Neural crest cell (in vitro differentiated cells): Measurements from ENCODE around the gene SBF1. TPM values are rescaled to one million over a fixed set of nuclear protein-coding genes. Genes with fewer than 3 reads are reported as not detected.

ENCODE experiments used
- DNase-seq: peaks from one replicate; pipeline ENCODE4 v3.0.0; 2021; ENCODE audit warnings: low read depth, mixed read lengths, low spot score
- H3K27ac Mint-ChIP-seq: one replicate; pipeline ENCODE4 v1.8.0; 2021; ENCODE audit warnings: mild to moderate bottlenecking, mixed read lengths; ENCODE audit not compliant: unreplicated experiment
- H3K27me3 Mint-ChIP-seq: 2 replicates; pipeline ENCODE4 v1.8.0; 2021; ENCODE audit warnings: low read depth, mild to moderate bottlenecking, mixed read lengths
- H3K36me3 Mint-ChIP-seq: 2 replicates; pipeline ENCODE4 v1.8.0; 2021; ENCODE audit warnings: low read depth, mild to moderate bottlenecking, mixed read lengths
- H3K4me1 Mint-ChIP-seq: 2 replicates; pipeline ENCODE4 v1.8.0; 2021; ENCODE audit warnings: mixed read lengths
- H3K4me3 Mint-ChIP-seq: one replicate; pipeline ENCODE4 v1.8.0; 2021; ENCODE audit warnings: mild to moderate bottlenecking, mixed read lengths
- H3K9me3 Mint-ChIP-seq: 2 replicates; pipeline ENCODE4 v1.8.0; 2021; ENCODE audit warnings: mixed read lengths
- total RNA-seq: library from RNA; stranded (reverse); gene quantifications from 2 replicates; pipeline ENCODE4 v1.2.1, GENCODE V29; 2021
- TF ChIP-seq, protein P1 (sequence below): fragments of 200-600 bp; sonication (generic); conservative IDR thresholded peaks from 2 replicates; pipeline ENCODE4 v1.5.0; 2021; ENCODE audit warnings: antibody characterized with exemption, mild to moderate bottlenecking

The SBF1 gene
- total RNA-seq, 1 donor from 2014 or later: 130 TPM

- Mint-ChIP-seq H3K27me3 (no peaks in the 10 kb centered on the region), H3K36me3 (peaks cover 4% of the 10 kb centered on the region), H3K9me3 (no peaks in the 10 kb centered on the region), H3K27ac (no peak overlapping the region), H3K4me1 (no peaks in the 10 kb centered on the region), H3K4me3 (no peak overlapping the region)
- no peak for DNase-seq
- TF ChIP-seq, protein P1, sequence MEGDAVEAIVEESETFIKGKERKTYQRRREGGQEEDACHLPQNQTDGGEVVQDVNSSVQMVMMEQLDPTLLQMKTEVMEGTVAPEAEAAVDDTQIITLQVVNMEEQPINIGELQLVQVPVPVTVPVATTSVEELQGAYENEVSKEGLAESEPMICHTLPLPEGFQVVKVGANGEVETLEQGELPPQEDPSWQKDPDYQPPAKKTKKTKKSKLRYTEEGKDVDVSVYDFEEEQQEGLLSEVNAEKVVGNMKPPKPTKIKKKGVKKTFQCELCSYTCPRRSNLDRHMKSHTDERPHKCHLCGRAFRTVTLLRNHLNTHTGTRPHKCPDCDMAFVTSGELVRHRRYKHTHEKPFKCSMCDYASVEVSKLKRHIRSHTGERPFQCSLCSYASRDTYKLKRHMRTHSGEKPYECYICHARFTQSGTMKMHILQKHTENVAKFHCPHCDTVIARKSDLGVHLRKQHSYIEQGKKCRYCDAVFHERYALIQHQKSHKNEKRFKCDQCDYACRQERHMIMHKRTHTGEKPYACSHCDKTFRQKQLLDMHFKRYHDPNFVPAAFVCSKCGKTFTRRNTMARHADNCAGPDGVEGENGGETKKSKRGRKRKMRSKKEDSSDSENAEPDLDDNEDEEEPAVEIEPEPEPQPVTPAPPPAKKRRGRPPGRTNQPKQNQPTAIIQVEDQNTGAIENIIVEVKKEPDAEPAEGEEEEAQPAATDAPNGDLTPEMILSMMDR: no peak
Measured at GRCh38 chr22:50465066-50465930, 9.5 kb downstream of the SBF1 start.

- Mint-ChIP-seq H3K4me3 (no peak overlapping the region), H3K27ac (no peak overlapping the region), H3K9me3 (no peaks in the 10 kb centered on the region), H3K4me1 (no peaks in the 10 kb centered on the region), H3K27me3 (no peaks in the 10 kb centered on the region), H3K36me3 (peaks cover 4% of the 10 kb centered on the region)
- DNase-seq: no peak
- TF ChIP-seq, protein P1: no peak
Measured at GRCh38 chr22:50464451-50464850, 10.4 kb downstream of the SBF1 start.

- H3K27ac Mint-ChIP-seq: no peak overlapping the region
- peaks cover 4% of the 10 kb centered on the region for H3K36me3 Mint-ChIP-seq
- H3K9me3 Mint-ChIP-seq: no peaks in the 10 kb centered on the region
- H3K4me3 Mint-ChIP-seq: no peak overlapping the region
- no peaks in the 10 kb centered on the region for H3K27me3 Mint-ChIP-seq
- H3K4me1 Mint-ChIP-seq: no peaks in the 10 kb centered on the region
- TF ChIP-seq, protein P1: no peak
- DNase-seq: no peak
Measured at GRCh38 chr22:50463188-50463900, 11.5 kb downstream of the SBF1 start.

GRCh38 chr22:50461979-50462540, 12.8 kb downstream of the SBF1 start:
- Mint-ChIP-seq H3K36me3 (peaks cover 7% of the 10 kb centered on the region), H3K9me3 (no peaks in the 10 kb centered on the region), H3K4me3 (no peak overlapping the region), H3K4me1 (no peaks in the 10 kb centered on the region), H3K27ac (no peak overlapping the region), H3K27me3 (no peaks in the 10 kb centered on the region)
- no peak for DNase-seq
- TF ChIP-seq, protein P1: no peak

DNA sequence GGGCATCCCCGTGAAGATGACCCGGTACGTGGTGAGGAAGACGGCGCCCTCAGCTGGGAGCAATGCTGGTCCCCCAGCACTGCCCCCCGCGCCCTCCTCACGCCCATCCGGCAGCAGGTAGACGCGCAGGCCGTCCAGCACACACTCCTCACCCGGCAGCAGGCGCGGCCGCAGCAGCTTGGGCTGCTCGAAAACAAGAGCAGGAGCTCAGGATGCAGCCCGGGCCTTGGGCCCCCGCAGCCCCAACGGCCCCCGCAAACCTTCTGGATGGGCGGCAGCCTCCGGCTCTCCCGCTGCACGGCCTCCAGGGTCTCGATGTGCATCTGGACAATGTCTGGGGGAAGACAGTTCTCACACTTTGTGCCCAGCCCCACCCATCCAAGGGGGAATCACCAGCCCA, 13.3 kb downstream of the SBF1 start:
- no peaks in the 10 kb centered on the region for H3K9me3 Mint-ChIP-seq
- H3K27ac Mint-ChIP-seq: no peak overlapping the region
- H3K36me3 Mint-ChIP-seq: peaks cover 3% of the 10 kb centered on the region
- TF ChIP-seq, protein P1: no peak
- no peak for DNase-seq
- no peaks in the 10 kb centered on the region for H3K4me1 Mint-ChIP-seq
- H3K27me3 Mint-ChIP-seq: no peaks in the 10 kb centered on the region
- no peak overlapping the region for H3K4me3 Mint-ChIP-seq
